Measurements from ENCODE around the gene MCC.
A peak's percentile ranks its signal among the peaks of the same experiment; 100 is the strongest.

MCC gene

GRCh38 chr5:113062869-113063508 is 425.3 kb downstream of the MCC start:
- DNase-seq, result peak; percentile 52

GRCh38 chr5:113061846-113062780 is 426.1 kb downstream of the MCC start:
- DNase-seq, result peak; percentile 98

GRCh38 chr5:113060408-113061025 is 427.7 kb downstream of the MCC start:
- DNase-seq, result peak; percentile 59

- peak; percentile 98 for DNase-seq
Observed at GRCh38 chr5:113059232-113060040, 428.8 kb downstream of the MCC start.

GRCh38 chr5:113058706-113059226 is 429.5 kb downstream of the MCC start:
- peak; percentile 87 for DNase-seq

GRCh38 chr5:113058269-113058668 is 430.0 kb downstream of the MCC start:
- DNase-seq, result peak; percentile 68

- peak; percentile 25 for DNase-seq
Observed at GRCh38 chr5:113057557-113057984, 430.7 kb downstream of the MCC start.

GRCh38 chr5:113056988-113057387 is 431.3 kb downstream of the MCC start:
- DNase-seq, result no peak

- no peak for DNase-seq
Observed at GRCh38 chr5:113054899-113055298, 433.4 kb downstream of the MCC start.

- no peak for DNase-seq
Observed at GRCh38 chr5:113053511-113053995, 434.7 kb downstream of the MCC start.

- DNase-seq, result no peak
Observed at GRCh38 chr5:113052041-113052795, 436.0 kb downstream of the MCC start.

GRCh38 chr5:113050721-113051382 is 437.4 kb downstream of the MCC start:
- DNase-seq, result no peak

- no peak for DNase-seq
Observed at GRCh38 chr5:113048931-113049330, 439.3 kb downstream of the MCC start.

GRCh38 chr5:113047733-113048652 is 440.3 kb downstream of the MCC start:
- no peak for DNase-seq

GRCh38 chr5:113047234-113047633 is 441.0 kb downstream of the MCC start:
- no peak for DNase-seq

GRCh38 chr5:113044776-113045465 is 443.3 kb downstream of the MCC start:
- DNase-seq, result no peak

GRCh38 chr5:113043491-113043931 is 444.7 kb downstream of the MCC start:
- DNase-seq, result peak; percentile 44

- DNase-seq, result no peak
Observed at GRCh38 chr5:113042491-113043243, 445.6 kb downstream of the MCC start.
